ENCODE results near the gene ESYT2.

ESYT2 gene

DNA sequence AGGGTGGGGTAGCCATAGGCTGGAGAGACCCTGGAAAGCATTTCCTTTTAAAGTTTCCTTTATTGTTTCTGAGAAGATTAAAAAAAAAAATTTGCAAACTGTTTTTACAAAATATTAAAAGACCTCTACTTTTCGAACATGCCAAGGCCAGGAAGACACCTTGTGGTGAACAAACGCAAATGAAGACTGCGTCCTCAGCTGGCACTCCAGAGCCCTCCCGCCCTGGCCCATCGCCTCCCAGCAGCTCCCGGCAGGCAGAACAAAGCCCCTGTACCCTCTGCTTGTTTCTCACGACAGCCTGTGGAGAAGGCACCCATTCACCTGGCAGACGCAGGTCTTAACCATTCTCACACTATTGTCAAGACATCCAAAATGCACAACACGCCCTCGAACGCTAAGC is 56.4 kb downstream of the ESYT2 start:
- no peak for DNase-seq (ENCODE audit: low read depth, low spot score)

DNA sequence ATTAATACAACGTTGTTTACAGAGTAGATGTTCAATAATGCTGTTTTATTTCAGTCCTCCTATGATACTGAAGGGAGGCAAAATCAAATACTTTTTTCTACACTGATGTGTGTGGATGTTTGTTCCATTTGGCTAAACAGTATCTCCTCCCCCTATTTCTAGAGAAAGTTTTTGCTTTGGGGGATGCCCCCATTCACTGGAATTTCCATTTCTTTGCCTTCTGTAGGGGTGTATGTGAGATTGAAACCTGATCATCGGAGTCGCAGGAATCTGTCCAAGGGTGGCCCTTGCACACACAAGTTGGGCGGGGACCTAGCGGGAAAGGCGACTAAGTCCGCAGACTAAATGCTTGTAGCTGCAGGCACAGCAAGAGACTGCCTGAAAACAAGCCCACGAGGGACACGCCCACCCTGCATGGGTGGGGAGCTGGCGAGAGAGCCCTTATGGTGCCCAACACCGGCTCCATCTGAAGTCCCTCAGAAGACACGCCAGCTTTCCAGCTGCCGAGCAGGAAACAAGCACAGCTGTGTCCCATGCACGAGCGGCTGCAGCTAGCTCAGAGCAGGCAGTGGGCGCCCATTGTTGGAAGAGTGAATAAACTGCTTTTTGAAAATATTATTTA is 58.0 kb downstream of the ESYT2 start:
- DNase-seq (ENCODE audit: low read depth, low spot score): no peak

DNA sequence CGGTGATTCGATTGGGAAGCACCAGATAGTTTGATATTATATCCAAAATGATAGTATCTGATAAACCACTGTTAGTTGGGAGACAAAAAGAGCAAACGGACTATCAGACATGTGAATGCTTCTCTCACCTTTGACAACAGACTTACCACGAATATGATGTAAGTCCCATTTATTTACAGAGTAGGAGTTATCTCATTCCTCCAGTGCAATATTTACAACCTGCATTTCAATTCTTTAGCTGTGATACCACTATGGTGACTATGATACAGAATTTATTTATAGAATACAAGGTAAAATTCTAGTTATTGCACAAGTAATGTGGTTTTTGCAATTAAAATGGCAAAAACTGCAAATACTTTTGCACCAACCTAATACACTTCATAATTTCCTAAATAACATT is 61.6 kb downstream of the ESYT2 start:
- no peak for DNase-seq (ENCODE audit: low read depth, low spot score)

DNA sequence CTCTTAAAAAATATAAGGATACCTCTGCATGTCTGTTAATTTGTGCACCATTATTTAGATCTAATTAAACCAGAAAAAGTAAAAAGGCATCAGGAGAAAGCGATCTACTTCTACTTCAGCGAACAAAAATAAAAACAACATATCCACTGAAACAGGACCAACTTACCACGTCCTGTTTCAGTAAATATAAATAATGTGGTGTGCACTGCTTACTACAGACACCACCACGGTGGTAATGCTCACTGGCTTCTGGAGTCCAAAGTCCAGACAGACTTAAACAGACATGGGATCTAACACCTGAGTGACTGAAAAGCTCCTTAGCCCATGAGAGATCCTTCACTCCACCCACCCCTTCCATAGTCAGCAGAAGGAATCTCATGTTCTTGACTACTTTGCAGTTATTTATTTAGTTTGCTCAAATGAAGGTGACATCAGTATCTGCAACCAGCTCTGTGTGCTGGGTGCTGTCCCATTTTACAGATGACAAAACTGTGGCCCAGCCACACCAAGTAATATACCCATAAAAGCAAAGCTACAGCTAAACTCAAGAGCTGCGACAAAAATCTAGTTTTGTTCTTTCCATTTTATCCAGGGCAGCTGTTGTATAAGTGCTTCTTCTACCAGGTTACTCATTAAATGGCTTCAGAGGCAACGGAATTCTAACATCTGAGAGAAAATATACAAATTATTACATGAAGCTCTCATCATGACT is 62.6 kb downstream of the ESYT2 start:
- no peak for DNase-seq (ENCODE audit: low read depth, low spot score)

DNA sequence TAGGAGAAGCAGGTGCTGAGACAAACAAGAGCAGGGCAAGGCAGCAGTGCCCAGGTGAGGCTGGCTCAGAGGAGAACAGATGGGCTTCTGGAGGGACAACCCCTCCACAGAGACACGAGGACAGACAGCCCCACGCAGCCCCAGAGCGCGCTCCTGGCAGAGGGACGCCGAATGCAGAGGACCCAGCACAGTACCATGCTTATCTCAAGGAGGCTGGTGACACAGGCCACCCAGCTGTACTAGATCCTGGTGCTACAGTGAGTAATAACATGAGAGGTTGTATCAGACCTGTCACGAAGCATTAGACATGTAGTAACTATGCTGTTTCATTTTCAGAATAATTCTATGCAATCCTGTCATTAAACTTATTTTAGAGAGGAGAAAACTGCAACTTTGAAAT is 64.3 kb downstream of the ESYT2 start:
- DNase-seq (ENCODE audit: low read depth, low spot score): no peak

DNA sequence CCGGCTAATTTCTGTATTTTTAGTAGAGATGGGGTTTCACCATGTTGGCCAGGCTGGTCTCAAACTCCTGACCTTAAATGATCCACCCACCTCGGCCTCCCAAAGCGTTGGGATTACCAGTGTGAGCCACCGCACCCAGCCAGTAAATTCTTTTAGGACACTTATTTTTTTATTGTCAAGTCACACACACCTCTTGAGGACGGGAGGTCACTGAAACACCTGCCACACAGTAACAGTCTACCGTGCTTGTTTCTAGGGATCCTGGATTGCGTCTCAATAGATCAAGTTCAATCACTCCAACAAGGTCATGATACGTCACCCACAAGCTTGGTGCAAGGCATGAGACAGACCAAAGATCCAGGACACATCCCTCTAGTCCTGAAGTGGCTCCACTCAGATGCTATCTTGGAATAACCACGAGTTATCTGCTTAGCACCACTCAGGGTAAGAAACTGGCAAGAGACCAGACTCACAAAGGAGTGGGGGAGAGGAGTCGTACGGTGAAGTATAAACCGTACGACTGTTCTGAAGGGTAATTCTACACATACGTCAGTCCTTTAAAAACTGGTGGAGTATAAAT is 65.8 kb downstream of the ESYT2 start:
- DNase-seq (ENCODE audit: low read depth, low spot score): no peak

DNA sequence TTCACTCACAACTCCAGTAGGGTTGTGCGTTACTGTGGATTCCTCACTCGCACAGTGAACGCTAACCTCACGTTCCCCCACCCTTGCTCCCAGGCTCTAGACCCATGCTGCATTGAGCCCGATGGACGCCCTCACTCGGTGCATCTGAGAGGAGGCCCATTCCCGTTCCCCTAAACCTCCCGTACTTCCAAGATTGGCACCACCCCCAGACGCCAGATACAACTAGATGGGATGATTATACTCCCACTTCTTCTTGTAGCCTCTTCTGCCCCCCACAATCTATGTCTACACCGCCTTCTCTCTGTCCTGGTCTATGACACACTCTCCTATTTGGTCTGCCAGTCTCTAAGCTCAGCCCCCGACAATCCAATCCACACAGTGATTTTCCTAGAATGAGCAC is 67.4 kb downstream of the ESYT2 start:
- DNase-seq (ENCODE audit: low read depth, low spot score): no peak

DNA sequence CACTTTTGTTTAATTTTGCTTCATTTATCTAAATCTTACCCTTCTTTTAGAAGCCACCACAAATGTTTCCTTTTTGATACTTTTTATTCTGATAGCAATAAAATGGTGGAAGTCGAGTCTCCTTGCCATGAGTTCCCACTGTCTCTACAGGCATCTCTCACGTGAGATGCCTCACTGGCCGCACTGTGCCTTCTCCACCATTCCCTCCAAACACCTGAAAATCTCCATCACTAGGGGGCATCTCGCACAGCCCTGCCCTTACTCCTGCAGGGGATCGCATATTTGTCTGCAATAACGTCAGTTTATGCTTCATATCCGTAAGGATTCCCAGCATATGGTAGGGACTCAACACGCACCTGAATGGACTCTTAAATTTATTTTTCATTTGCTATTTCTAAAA is 68.4 kb downstream of the ESYT2 start:
- DNase-seq (ENCODE audit: low read depth, low spot score): no peak

DNA sequence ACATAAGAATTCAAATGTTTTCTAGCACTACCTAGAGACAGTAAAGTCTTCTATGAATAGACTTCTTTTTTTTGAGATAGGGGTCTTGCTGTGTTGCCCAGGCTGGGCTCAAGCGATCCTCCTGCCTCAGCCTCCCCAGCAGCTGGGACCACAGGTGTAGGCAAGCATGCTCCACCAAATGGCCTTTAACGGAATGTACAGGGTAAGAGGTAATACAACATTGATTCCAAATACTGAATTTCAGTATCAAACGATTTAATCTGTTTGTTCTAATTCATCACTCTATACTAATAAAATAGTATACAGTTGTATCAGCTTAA is 68.9 kb downstream of the ESYT2 start:
- no peak for DNase-seq (ENCODE audit: low read depth, low spot score)

DNA sequence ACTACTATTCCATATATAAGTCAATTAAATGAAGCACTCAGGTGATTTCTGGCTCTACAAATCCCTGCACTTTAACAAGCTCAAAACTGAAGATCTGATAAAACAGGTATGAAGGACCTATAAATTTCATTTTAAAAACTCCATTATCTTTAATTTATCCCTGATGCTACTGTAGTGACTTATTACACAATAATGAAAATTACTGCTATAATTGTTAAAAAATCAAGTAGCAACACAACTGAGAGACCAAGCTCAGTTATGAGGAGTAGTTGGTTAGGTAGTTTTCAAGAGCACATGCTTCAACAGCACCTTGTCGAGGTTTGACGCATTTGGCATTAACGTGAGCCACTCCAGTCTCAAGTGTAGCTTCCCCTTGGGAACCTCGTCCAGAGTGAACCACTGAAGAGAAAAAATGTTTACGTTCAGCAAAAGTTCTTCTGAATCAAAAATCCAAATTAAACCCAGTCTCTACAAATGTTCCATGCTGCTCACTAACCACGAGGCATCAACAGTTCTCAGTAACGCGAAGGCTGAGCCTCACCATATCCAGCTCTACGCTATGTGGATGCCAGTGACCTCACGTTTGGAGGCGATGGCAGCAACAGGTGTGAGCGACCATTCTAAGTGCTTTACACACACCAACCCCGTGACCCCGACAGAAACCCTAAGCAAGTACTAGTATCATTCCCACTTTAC is 69.4 kb downstream of the ESYT2 start:
- no peak for DNase-seq (ENCODE audit: low read depth, low spot score)

DNA sequence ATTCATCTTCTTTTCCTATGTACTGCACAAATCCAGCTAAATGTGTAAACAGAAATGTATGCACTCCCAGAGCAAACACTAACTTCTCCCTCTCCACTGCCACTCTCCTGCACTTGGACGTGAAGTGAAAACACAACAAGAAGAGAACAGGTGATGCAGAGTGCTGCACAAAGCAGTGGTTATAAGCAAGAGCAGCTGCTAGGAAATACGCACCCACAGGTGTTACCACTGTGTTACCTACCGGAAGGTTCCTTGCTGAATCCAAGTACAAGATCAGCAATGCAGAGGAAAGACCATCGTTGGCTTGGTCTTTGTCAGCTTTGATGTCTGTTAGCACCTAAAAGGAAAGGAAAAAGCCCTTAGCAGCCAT is 70.1 kb downstream of the ESYT2 start:
- DNase-seq (ENCODE audit: low read depth, low spot score): no peak

DNA sequence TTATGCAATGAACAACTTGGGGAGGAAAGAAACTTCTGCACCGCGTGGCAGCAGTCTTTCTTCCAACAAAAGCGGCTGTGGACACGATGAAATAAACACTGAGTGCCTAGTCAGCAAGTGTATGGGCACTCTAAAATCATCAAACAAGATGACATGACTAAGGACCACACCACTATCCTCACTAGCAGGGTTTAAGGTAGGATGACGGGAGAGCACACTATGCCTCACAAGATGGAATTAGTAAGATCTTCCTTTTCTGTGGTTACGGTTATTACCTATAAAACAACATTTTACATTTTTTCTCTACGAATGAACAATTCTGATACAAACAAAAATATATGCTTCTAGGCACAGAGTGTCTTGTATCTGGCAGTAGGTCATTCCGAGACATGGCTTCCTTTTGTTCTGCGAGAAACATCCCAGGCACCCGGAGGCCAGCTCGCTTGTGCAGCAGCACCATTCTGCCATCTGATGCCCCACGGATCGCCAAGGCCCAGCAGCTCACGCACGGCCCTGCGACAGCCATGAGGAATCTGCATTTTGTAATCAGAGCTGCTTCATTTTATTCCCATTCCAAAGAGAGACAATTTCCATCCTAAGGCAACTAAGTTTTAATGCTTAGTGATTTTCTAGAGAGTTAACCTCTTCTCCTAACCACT is 70.6 kb downstream of the ESYT2 start:
- DNase-seq (ENCODE audit: low read depth, low spot score): no peak

DNA sequence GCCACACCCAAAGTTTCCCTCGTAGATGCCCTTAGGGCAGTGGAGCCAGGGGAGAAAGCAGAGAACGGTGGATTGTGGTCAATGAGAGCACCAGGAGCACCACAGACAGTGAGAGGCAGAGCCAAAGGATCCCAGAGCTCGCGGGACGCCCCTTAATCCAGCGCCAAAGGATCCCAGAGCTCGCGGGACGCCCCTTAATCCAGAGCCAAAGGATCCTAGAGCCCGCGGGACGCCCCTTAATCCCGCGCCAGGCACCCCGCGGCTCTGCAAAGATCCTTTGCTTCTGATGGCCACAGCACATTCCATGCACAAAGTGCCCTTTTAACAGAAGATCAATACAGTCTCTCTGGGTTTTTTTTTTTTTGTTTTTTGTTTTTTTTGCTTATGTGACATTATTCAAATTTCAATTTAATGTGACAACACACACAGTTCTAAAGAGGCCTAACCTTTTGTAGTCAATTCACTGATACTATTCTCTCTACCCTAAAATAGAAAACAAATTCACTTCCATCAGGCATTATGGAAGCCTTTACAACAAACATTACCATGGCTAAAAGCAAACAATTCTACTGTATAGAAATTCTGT is 71.8 kb downstream of the ESYT2 start:
- DNase-seq (ENCODE audit: low read depth, low spot score): no peak

DNA sequence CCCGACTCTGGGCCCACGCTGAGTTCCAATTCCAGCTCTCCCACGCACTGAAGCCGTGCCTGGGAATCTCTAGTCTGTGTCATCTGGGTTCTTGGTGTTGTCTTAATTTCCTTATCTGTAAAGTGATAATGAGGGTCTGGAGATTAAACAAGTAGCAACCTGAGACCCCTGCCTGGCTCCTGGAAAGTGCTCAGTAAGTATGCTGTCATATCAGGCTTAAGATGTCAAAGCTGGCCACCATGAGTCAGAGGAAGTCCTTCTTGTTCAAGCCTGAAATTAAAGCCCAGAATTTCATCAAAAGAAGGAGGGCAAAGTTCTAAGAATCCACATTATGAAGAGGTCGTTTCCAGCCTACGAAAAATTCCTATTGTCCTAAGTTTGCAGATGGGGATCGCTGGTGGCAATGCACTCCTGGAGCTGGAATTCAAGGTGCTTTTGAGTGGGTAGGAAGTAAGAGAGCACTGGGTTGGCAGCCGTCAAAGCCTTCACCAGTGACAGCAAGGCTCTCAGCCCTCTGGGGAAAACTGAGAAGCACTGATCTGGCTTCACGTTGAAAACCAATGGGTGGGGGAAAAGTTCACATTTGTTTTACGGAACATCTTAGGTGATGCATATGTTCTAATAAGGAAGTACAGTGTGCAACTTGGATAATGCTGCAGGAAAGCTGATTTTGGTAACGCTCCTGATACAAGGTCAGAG is 74.4 kb downstream of the ESYT2 start:
- no peak for DNase-seq (ENCODE audit: low read depth, low spot score)

DNA sequence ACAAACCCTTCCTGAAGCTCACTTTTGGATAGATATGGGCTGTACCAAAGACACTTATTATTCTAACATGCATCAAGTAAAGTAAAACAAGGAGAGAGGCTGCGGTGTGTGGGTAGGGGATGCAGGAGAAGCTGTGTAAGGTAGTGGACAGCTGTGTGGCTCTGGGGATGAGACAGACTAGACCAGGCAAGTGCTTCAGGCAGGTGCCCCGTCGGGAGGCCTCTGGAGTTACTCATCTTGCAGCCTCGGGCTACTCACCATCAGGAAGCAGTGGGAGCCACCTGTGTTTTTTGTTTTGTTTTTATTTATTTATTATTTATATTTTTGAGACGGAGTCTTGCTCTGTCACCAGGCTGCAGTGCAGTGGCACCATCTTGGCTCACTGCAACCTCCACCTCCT is 75.4 kb downstream of the ESYT2 start:
- no peak for DNase-seq (ENCODE audit: low read depth, low spot score)

DNA sequence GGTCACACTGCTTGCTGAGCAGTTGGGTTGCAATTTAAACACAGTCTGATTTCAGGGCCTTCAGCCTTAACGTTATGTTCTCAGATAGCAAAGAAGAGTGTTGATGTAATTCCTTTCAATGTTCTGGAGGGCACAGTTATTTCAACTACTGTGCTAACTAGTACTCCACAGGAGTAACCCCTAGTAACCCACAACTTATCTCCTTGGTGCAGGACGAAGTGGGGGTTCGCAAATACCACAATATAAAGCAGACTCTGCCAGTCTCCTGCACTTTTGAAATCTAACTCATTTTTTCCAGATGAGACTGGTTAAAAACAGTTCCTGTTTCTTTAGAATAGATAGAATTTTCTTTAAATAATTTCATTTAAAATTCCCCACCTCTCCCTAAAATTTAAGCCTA is 77.6 kb downstream of the ESYT2 start:
- DNase-seq (ENCODE audit: low read depth, low spot score): no peak

DNA sequence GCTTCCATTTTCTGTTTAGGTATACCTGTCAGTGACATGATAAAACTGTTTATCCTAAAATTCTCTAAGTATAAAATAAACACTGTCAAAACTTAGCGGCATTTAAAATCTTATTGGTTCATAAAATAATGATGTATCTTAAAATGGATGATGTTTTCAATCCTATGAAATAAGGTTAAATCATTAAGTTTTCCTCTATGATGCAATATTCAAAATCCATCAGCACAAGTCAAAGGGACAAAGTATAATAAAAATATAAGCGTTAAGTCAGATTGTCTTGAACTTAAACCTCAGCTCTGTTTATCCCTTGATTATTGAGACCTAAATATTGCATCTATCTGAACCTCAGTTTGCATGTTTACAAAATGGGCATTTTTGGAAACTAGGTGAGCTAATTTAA is 78.1 kb downstream of the ESYT2 start:
- no peak for DNase-seq (ENCODE audit: low read depth, low spot score)

DNA sequence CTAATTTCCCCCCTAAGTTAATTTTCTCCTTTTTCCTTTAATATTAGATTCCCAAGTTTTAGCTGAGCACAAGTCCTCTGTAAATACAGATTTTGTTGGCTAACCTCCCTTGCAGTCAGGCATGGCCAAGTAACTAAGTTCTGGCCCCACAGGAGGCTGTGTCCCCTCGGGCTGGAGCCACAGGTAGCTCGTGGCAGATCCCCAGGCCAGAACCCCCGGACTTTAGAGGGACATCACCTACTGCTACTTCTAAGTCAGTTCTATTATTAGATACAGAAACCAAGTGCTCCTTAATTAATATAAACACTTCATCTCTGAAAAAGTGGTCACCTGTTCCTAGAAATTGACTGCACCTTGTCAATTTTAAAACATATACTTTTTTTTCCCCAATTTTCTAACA is 78.6 kb downstream of the ESYT2 start:
- no peak for DNase-seq (ENCODE audit: low read depth, low spot score)

DNA sequence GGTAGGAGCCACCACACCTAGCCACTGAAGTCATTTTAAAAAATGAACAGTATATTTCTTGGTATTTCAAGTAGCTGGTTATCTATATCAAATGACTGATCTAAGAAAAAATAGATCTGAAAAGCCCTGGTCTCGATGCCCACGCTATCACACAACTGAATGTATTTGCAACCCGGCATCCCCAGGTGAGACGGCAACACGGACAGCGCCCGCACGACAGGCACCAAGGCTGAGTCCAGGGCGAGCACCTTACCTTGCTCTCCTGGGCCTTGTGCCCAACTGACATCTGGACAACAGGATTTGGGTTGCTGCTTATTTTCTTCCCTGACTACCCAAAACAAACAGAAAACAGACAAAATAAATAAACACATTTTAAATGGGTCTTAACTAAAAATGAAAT is 79.9 kb downstream of the ESYT2 start:
- DNase-seq (ENCODE audit: low read depth, low spot score): no peak

DNA sequence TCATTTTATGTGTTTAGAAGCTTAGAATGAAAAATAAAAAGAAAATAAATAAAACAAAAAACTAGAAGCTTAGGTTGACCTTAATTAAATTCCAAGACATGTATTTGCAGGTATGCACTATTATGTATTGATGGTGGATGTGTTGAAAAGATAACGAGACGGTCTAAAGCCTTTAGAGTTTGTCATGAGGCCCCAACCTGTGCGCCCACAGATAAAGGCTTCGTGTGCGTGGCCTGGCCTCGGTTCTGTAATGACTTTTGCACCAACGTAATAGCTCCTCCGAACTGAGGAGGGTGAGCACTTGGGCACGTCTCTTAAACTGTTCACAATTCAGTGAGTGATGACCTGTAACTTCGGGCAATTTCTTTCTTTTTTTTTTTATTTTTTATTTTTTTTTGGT is 81.0 kb downstream of the ESYT2 start:
- DNase-seq (ENCODE audit: low read depth, low spot score): no peak

DNA sequence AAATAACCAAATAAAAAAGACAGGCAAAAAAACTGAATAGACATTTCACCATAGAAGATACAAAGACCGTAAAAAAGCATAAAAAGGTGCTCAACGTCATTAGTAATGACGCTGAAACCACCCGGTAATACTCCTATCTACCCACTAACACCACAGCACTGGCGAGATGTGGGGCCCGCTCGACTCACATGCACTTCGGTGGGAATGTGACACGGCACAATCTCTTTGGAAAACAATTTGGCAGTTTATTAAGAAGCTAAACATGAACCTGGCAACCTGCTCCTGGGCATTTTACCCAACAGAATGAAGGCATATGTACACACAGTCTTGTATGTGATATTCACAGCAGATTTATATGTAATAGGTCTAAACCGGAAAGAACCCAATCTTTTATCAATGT is 81.9 kb downstream of the ESYT2 start:
- DNase-seq (ENCODE audit: low read depth, low spot score): no peak

DNA sequence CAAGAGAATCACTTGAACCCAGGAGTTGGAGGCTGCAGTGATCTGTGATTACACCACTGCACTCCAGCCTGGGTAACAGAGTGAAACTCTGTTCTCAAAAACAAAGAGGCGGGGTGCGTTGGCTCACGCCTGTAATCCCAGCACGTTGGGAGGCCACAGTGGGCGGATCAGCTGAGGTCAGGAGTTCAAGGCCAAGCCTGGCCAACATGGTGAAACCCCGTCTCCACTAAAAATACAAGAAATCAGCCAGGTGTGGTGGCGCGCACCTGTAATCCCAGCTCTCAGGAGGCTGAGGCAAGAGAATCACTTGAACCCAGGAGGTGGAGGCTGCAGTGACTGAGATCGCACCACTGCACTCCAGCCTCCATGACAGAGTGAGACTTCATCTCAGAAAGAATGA is 82.4 kb downstream of the ESYT2 start:
- DNase-seq (ENCODE audit: low read depth, low spot score): no peak

All from brain pericyte (primary cell).